ENCODE measurements around the gene TTLL11.
"Not testable (repeated sequence)": the region's sequence is repeated elsewhere in the genome, so short reads cannot be mapped to it uniquely, and the experiment has no call there.

TTLL11 gene

DNA sequence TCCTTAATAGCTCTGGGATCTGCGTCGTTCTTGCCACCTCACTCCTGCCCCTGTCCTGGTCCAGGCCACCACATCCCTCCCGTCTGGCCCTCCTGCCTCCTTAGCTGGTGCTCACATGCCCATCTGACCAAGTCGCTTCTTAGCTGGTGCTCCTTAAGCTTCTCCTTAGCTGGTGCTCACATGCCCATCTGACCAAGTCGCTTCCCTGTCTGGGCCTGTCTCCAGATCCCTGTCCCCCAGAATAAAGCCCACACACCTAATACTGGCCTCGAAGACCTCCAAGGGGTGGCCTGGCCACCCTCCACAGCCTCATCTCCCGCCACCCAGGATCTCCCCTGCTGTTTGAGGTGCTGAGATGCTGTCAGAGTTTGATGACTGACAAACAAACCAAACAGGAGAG lies 31.4 kb upstream of the TTLL11 start:
- no peak for DNase-seq

DNA sequence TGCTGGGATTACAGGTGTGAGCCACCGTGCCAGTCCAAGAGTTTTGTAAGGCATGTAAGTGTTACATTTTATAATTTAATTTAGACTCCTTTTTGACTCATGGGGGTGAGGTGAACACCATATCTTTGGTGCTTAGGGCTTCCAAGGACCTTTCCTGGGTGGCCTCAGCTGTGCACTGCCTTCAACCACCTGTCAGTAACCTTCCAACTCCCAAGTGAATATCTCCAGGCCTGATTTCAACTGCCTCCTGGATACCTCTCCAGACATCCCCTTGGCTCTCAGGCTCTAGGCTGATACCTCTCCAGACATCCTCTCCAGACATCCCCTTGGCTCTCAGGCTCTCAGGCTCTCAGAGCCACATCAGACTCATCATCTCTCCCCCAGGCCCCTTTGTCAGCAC lies 30.9 kb upstream of the TTLL11 start:
- DNase-seq, result no peak

DNA sequence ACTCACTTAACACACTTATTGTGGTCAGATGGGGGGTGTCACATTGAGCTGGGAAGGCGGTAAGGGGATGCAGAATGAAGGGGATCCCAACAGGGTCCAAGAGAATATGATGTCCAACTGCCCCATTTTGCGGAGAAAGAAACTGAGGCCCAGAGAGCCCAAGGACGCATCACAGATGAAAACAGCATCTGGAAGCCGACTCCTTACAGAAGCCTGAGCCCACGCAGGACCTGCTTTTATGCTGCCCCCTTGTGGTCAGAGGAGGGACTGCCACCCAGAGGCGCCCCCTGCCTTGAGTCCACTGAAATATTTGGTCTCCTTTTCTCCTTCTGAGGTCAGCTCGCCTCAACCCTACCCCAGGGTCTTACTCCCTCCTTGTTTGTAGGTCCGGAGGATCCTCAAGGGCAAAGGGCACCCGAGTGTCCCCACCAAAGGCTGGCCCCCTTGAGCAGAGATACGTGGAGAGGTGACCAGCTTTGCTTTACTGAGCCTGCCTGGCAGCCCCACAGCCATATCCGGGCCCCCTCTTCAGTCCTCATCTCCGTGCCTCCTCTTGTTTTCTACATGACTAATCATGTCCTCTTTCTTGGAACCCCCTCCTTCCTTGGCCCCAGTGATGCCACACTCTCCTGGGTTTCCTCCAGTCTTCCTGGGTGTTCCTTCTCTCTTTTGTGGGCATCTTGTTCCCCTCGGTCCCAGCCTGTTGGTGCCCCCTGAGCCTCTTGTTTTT lies 30.0 kb upstream of the TTLL11 start:
- peak; percentile 59 for DNase-seq

DNA sequence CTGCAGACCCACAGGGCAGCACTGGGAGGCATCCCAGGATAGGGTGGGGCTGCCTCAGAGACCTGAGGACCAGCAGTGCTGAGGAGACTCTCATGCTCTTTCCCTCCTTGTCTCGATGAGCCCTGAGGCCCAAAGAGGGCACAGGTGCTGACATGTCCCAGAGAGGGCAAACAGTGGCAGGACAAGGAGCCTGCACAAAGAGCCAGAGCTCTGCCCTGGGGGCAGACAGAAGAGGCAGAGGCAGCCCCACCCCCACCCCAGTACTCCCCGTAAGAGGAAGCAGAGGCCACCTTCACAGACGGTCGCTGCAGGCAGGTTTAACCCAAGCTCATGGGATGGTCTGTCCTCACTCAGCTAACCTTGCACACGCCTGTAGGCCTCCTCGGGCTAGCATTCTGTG lies 29.4 kb upstream of the TTLL11 start:
- no peak for DNase-seq

DNA sequence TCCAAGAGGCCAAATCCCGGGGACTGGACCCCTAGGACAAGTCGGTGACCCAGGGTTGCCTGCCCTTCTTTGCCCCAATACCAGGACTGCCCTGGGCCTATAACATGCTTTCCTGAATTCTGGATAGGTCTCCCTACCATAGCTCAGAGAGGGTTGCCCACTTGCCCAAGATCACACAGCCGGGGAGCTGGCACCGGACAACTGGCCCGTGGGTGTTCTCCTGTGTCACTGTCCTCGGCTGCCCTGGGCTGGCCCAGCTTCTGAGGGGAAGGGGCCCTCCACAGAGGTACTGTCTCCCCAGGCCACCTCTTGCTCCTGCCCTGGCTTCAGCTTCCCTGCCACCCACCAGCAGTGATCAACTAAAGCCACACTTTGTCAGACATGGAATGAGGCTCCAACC lies 28.8 kb upstream of the TTLL11 start:
- DNase-seq, result no peak

DNA sequence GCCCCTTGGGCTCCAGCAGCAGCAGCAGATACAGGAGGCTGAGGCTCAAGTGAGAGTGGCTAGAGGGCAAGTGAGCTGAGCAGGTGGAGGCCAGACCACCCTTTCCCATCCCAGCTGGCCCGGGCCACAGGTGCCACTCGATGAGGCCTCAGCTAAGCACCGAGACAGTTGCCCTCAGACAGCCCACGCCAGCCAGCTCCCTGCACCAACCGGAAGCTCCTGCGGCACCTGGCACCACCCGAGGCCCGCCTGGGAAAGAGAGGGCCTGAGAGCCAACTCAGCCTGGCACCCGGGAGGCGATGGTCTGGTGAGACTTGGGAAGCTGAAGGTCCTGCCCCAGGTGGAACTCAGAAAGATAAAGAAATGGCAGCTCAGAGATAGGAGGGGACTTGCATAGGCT lies 28.3 kb upstream of the TTLL11 start:
- DNase-seq, result no peak

DNA sequence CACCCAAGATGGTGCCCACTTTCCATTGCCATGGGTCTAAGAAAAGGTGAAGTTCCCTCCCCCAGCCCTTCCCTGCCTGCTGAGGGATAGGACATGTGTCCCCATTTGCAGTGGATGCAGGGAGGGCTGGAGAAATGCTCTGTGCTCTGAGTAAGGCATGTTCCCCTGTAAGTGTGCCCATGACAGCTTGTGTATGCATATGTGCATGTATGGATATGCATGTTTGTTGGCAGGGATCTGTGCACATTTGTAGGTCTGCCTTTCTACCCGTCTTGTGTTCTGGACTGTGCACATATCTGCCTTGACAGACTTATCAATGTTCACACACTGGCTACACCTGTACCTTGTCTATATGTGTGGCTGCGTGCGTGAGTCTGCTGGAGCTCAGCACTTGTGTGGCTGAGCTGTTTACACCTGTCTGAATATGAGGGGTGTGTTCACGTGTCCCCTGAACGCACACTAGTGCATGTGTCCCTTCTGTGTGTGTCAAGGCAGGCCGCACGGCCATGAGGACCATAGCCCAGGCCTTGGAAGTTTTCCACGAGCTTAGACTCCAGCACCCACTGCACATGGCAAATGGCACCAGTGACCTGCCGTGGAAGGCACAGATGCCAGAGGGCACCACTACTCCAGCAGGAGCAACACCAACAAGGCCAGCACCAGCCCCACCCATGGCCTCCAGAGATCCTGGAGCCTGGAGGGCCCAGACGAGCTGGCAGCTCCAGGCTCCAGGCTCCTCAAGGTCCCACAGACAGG lies 27.4 kb upstream of the TTLL11 start:
- no peak for DNase-seq

DNA sequence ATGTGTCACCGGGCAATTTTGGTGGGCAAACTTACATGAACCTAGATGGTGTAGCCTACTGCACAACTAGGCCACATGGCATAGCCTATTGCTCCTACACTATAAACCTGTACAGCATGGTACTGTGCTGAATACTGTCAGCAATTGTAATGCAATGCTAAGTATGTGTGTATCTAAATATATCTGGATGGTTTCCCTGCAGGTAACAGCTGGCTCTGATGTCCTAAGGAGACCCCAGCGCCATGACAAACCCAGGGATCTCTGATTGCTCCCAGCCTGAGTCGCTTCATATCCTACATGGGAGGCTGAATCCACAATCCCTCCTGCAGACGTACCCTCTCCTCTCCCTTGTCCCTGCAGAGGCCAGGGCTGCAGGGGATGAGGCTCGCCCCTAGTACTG lies 26.6 kb upstream of the TTLL11 start:
- DNase-seq, result no peak

DNA sequence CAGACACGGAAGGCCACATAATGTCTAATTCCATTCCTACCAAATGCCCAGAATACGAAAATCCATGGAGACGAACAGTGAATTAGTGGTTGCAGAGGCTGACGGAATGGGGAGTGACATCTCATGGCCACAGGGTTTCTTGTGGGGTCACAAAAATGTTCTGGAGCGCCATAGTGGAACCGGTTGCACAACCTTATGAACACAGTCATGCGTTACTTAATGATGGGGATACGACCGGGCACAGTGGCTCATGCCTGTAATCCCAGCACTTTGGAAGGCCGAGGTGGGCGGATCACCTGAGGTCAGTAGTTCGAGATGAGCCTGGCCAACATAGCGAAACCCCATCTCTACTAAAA lies 26.0 kb upstream of the TTLL11 start:
- no peak for DNase-seq

DNA sequence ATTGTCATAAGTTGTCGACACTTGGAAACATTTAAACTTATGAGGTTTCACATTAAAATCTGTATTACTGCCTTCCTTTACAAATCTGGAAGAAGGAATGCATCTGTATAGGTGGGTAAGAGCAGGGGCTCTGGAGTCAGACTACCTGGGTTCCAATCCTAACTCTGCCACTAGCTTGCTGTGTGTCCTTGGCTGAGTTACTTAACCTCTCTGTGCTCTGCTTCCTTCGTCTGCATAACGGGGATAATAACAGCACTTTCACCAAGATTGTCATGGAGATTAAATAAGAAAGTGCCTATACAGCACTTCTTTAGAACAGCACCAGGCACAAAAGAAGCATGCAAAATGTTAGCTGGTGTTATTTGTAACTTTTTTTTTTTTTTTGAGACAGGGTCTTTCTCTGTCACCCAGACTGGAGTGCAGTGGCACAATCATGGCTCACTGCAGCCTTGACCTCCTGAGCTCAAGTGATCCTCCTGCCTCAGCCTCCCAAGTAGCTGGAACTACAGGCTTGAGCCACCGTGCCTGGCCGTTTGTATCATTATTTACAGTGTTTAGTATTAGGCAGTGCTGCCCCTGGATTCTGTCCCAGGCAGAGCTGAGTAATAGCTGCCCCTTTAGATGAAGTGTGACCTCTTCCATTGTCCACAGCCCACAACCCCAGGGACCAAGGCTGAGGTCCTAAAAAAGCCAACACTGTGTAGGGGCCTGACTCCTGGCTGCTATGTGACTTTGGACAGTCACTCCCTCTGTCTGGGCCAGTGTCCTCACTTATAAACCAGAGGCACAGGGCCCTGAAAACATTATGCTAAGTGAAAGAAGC lies 25.4 kb upstream of the TTLL11 start:
- DNase-seq, result no peak

DNA sequence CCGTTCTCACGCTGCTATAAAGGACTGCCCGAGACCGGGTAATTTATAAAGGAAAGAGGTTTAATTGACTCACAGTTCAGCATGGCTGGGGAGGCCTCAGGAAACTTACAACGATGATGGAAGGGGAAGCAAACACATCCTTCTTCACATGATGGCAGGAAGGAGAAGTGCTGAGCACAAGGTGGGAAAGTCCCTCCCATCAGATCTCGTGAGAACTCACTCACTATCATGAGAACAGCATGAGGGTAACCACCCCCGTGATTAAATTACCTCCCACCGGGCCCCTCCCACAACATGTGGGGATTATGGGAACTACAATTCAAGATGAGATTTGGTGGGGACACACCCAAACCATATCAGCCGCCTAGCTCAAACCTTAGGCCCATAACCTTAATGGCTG lies 24.1 kb upstream of the TTLL11 start:
- not testable (repeated sequence) for DNase-seq

DNA sequence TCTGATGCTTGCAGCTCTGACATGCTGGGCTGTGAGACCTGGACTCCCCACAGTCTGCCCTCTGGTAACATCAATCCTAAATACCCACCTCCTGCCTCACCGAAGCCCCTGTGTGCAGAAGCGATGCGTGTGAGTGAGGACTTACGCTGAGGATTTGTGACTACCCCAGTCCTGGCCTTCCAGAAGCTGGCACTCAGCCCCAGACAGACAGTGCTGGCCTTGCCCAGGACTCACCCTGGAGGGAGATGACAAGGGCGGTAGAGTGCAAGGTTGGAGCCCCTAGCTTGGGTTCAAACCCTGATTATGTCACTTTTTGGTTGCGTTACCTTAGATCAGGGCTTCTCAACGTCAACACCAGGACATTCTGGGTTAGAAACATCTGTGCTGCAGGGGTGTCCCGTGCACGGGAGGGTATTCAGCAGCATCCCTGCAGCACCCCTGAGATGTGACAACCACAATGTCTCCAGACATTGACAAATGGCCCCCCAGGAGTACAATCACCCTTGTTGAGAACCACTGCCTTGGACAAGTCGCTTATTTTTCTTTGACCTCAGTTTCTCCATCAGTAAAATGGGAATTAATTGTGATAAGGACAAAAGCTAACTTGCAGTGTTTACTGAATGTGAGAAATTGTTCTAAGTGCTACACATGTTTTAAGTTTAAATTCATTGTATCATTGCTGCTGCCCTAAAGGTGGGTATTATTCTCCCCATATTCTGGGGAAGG lies 23.5 kb upstream of the TTLL11 start:
- no peak for DNase-seq

DNA sequence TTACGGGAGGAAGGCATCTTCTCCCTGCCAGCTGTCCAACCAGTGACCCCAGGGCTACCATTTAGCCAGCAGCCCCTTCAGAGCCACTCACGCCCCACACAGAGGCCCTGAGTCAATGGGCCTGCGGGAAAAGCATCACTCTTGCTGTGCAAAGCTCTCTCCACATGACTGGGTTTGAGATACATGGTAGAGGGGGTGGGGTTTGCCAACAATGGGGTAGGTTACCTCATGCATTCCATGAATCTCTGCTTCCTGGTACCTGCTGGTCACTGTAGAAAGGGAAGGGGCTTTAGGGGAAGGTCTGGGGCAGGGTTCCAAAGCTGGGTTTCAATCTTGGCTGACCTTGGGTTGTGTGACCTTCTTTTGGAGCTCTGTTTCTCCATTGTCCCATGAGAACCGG lies 22.9 kb upstream of the TTLL11 start:
- DNase-seq, result no peak

DNA sequence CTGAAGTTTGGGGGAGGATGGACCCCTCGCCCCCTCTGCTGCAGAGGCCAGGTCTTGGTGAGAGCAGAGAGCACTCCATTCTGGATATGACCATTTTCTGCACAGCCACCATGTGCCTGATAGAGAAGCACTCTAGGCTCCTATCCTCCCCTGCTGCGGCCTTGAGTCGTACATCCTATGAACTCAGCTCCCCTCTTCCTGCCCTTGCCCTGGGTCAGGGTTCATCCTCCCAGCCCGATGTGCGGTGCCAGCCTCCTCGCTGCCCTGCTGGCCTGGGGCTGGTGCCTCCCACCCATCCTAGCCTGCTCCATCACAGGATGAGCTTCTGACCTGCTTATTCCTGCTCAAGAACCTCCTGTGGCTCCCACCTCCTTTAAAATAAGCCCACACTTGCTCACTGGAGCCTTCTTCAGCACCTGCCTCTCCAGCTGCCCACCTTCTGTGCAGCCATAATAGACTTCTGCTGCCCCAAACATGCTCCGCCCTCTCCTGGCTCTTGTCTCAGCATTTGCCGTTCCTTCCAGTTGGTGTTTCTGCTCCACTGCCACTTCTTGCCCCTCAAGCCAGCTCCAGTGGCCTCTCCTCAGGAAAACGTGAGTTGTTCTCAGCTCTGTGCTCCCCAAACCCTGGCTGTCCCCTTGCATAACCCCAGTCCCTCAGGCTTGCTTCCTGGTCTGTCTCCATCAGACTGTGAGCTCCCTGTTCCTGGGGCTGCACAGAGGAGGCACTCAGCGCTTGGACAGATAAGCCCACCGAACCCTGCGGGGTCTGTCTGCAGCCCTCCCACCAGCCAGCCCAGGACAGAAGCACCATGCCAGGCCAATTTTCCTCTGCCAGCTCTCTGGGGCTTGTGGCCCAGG lies 22.3 kb upstream of the TTLL11 start:
- no peak for DNase-seq

DNA sequence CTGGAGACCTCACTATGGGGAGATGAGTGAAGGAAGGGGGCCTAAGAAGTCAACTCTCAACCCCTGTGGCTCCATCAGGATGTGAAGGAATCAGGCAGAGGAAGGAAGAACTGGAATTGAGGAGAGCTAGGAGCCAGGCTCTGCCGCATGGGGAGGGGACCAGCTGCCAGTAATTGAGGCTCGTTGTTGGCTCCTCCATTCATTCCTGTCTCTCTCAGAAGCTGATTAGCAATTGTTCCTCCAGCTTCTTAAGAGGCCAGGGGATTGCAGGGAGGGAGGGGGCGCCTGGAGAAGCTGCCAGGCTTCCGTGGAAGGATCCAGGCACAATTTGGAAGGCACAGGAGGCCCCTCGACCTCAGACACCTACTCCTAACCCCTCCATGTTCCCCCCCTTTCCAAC lies 20.5 kb upstream of the TTLL11 start:
- DNase-seq, result no peak

DNA sequence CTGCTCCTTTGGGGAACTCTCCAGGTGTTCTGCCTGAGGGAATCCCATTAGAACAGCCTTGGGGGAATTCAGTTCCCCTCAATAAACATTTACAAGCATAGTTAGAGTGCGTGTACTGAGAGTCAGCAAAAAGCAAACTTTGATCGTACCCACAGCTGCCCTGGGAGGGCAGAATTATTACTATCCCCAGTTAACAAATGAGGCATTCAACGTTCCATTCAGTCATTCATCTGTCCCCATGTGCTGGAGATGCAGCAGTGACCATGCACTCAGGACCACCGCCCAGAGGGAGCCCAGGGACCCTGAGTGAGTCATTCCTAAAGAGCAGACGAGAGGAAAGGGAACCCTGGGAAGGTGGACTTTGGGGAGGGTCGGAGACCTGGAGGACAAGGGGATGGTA lies 19.1 kb upstream of the TTLL11 start:
- DNase-seq, result no peak

DNA sequence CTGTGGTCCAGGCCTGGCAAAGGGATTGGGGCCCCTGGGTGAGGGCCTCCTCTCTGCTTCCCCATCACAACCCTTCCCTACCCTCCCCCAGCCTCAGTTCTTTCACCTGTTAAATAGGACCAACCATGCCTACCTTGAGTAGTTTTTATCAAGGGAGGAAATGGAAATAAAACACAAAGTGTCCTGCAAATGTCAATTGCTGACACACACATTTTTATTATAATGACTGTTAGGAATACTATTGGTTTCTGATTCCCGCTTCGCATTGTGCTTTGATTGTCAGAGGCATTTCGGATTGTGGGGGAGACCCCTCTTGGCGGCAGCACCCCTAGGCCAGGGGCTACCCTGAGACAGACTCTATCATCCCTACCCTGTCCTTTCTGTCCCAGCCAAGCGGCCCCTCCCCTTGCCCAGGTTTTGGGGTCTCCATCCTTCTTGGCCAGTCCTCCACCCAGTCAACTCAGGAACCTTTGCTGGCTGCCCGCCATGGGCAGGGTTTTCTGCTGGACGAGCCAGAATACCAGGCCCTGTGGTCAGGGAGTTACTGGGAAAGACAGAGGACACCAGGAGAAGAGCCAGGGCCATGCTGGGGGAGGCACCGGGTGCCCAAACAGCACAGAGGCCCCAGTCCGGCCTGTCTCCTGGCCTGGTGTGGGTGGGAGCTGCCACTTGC lies 18.4 kb upstream of the TTLL11 start:
- DNase-seq, result no peak

DNA sequence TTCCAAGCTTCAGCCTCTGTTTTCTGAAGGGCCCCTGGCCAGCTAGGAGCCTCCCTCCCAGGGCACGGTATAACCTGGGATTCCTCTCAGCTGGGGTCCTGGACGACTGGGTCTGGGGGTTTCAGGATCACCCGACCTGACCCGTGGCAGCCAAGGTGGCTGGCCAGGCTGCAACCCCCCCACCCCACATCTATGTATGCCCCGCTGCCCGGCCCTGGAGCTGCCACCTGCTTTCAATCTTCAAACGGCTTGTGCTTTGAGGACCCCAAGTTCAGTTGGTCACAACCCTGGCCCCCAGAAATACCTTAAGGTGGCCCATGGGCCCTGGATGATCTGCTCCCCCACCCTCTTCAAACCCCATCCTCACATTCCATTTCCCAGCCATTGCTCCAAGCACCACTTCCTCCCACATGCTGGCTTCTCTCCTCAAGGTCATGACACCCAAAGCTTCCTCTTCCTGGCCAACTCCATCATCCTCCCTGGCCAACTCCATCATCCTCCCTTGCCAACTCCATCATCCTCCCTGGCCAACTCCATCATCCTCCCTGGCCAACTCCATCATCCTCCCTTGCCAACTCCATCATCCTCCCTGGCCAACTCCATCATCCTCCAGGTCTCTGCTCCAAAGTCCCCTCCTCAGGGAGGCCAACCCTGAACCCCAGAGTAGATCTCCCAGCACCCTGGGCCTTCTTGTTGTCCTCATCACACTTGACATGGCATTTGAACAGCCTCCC lies 17.2 kb upstream of the TTLL11 start:
- DNase-seq, result no peak

DNA sequence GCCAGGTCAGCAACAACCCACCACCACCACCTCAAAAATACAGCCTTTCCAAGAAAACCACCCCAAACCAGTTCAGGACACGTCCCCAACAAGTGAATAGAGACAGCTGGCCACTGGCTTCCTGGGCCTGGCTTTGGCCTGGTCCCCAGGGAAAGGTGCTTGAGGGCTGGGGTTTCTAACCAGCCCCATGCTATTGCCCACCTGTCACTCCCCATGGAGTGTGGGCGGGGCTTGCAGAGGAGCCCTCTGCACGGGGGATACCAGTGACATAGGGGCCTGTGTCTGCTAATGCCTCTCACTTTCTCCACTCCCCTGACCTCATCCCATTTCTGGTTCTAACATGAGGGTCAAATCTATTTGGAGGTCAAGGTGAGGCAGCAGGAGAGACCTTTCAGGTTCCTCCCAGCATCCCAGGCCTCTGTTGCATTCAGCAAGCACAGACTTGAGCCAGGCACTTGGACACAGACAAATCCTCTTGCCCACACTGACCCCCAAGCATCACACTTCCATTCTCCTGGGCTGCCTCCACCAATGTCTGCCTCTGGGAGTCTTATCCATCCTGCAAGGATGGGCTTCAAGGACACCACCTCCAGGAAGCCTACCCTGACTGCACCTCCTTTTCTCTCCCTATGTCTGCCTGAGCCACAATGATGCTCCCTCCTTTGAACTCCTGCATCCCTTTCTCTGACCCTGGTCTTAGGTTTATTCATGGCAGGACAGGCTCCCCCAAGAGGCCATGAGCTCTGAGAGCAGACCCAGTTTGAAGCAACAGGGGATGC lies 16.1 kb upstream of the TTLL11 start:
- DNase-seq, result no peak

DNA sequence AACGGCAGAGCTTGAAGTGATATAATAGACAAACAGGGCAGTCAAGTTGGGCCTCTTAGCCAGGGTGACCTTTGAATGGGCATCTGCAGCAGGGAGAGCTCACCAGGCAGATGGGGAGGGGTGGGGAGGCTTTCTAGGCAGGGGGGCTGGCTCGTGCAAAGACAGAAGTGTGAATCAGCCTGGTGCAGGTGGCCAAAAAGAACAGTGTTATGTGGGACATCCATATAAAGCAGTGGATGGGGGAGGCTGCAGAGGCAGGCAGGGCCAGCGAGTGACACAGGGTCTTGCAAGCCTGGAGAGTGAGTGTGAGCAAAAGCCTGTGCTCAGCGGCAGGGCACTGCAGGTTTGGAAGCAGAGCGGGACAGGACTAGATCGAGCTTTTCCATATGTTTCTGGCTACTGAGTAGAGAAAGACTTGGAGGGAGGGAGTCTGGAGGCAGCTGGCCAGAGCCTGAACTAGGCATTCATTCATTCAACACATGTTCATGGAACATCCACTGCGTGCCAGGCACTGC lies 14.2 kb upstream of the TTLL11 start:
- DNase-seq, result no peak
